ENCODE data around the gene LRP11.

- TF ChIP-seq CTCF (IDR thresholded peaks at IDR 0.05) (no peak), POLR2A (IDR thresholded peaks at IDR 0.05) (no peak)
Observed at GRCh38 chr6:149844480-149844879, 19.7 kb downstream of the LRP11 start.
